Measurements from ENCODE around the gene WNT5B. TPM values are rescaled to one million over a fixed set of nuclear protein-coding genes. Genes with fewer than 3 reads are reported as not detected.

WNT5B gene
- total and polyA plus RNA-seq, 2 donors (not counting 3 experiments of a cell fraction or from before 2014, with no cell fraction given): not detected

GRCh38 chr12:1666215-1666614 lies 37.2 kb downstream of the WNT5B start:
- Histone ChIP-seq H3K79me2 (ENCODE audit: control insufficient read depth, insufficient read depth, low read length) (no peaks in the 10 kb centered on the region), H3K36me3 (ENCODE audit: control insufficient read depth in 2 of 2, extremely low read depth in 1 of 2, insufficient read depth in 2 of 2, low read length in 2 of 2) (no peaks in the 10 kb centered on the region), H2AFZ (ENCODE audit: low read depth, low read length) (no peak overlapping the region), H3K27ac (ENCODE audit: insufficient read depth, low read depth, low read length) (no peak overlapping the region), H3K27me3 (ENCODE audit: control insufficient read depth in 2 of 2, insufficient read depth in 2 of 2, low read length in 2 of 2) (no peaks in the 10 kb centered on the region), H3K4me1 (ENCODE audit: control insufficient read depth, extremely low read depth, insufficient read depth, low read length) (peaks cover 8% of the 10 kb centered on the region), H3K9ac (replicated peaks; ENCODE audit: extremely low read depth, insufficient read depth, low read length) (no peak overlapping the region), H3K9me3 (replicated peaks; ENCODE audit: control insufficient read depth, insufficient read depth, low read length) (no peaks in the 10 kb centered on the region), H3K9me1 (replicated peaks; ENCODE audit: control insufficient read depth, extremely low read depth, insufficient read depth, low read length) (no peaks in the 10 kb centered on the region), H4K20me1 (replicated peaks; ENCODE audit: control insufficient read depth, extremely low read depth, insufficient read depth, low read length) (no peaks in the 10 kb centered on the region), H3K4me3 (replicated peaks in 1 of 3; ENCODE audit: insufficient read depth in 1 of 3, low read depth in 1 of 3, low read length in 3 of 3) (no peak overlapping the region), H3K4me2 (ENCODE audit: insufficient read depth, low read length) (no peak overlapping the region)
- no peak for FAIRE-seq
- dilution Hi-C loops (cut with MboI; ENCODE audit: extremely low pct_ligation_motif_present, low sequenced_read_pairs) (no loop called here), intact Hi-C loops (cut with micrococcal nuclease) (no loop called here)
- no TSS peak for BruUV-seq (replicated peaks)
- TF ChIP-seq POLR2A (IDR thresholded peaks at IDR 0.05; ENCODE audit: low read depth, low read length) (no peak), JUN (IDR thresholded peaks at IDR 0.05; ENCODE audit: borderline replicate concordance, insufficient read depth, insufficient read length, low read depth) (no peak)
- ChIA-PET POLR2A (no interaction called here), CTCF (interaction anchor here (0.5 to 2.1 kb wide), 4 partner anchors 13 to 125 kb away, joined by 3 to 11 read pairs (median 4); no protein-coding TSS in a partner anchor)
- no peak for DNase-seq (ENCODE audit: low read depth, low spot score)

- Histone ChIP-seq H3K79me2 (ENCODE audit: control insufficient read depth, insufficient read depth, low read length) (no peaks in the 10 kb centered on the region), H3K9me3 (replicated peaks; ENCODE audit: control insufficient read depth, insufficient read depth, low read length) (no peaks in the 10 kb centered on the region), H3K27me3 (ENCODE audit: control insufficient read depth in 2 of 2, insufficient read depth in 2 of 2, low read length in 2 of 2) (no peaks in the 10 kb centered on the region), H4K20me1 (replicated peaks; ENCODE audit: control insufficient read depth, extremely low read depth, insufficient read depth, low read length) (no peaks in the 10 kb centered on the region), H3K4me3 (replicated peaks in 1 of 3; ENCODE audit: insufficient read depth in 1 of 3, low read depth in 1 of 3, low read length in 3 of 3) (no peak overlapping the region), H3K9me1 (replicated peaks; ENCODE audit: control insufficient read depth, extremely low read depth, insufficient read depth, low read length) (no peaks in the 10 kb centered on the region), H2AFZ (ENCODE audit: low read depth, low read length) (peak overlapping the region; percentile 20), H3K4me1 (ENCODE audit: control insufficient read depth, extremely low read depth, insufficient read depth, low read length) (peaks cover 8% of the 10 kb centered on the region), H3K36me3 (ENCODE audit: control insufficient read depth in 2 of 2, extremely low read depth in 1 of 2, insufficient read depth in 2 of 2, low read length in 2 of 2) (no peaks in the 10 kb centered on the region), H3K4me2 (ENCODE audit: insufficient read depth, low read length) (no peak overlapping the region), H3K9ac (replicated peaks; ENCODE audit: extremely low read depth, insufficient read depth, low read length) (no peak overlapping the region), H3K27ac (ENCODE audit: insufficient read depth, low read depth, low read length) (no peak overlapping the region)
- peak; percentile 20 for DNase-seq (ENCODE audit: low read depth, low spot score)
- TF ChIP-seq POLR2AphosphoS5 (IDR thresholded peaks at IDR 0.05; ENCODE audit: insufficient read depth, low read depth, low read length) (no peak), GATA2 (IDR thresholded peaks at IDR 0.05; ENCODE audit: insufficient read depth, insufficient read length, low read depth, low read length) (no peak), MYC (IDR thresholded peaks at IDR 0.05; ENCODE audit: low read depth, low read length) (no peak), CTCF (IDR thresholded peaks at IDR 0.05; ENCODE audit: extremely low read depth in 1 of 2, insufficient read depth in 1 of 2, low read depth in 1 of 2, low read length in 2 of 2) (no peak), EZH2 (IDR thresholded peaks at IDR 0.05; ENCODE audit: borderline replicate concordance, low read depth, low read length, severe bottlenecking) (no peak), POLR2A (IDR thresholded peaks at IDR 0.05; ENCODE audit: low read depth, low read length) (no peak), JUN (IDR thresholded peaks at IDR 0.05; ENCODE audit: borderline replicate concordance, insufficient read depth, insufficient read length, low read depth) (no peak), FOS (IDR thresholded peaks at IDR 0.05; ENCODE audit: borderline replicate concordance, insufficient read depth, low read length) (no peak), MAX (IDR thresholded peaks at IDR 0.05; ENCODE audit: insufficient read depth, insufficient read length) (no peak)
- intact Hi-C loops (cut with micrococcal nuclease): no loop called here
- FAIRE-seq: no peak
- ChIA-PET POLR2A (no interaction called here), CTCF (interaction anchor here (0.5 to 2.1 kb wide), 5 partner anchors 14 to 124 kb away, joined by 3 to 11 read pairs (median 5); no protein-coding TSS in a partner anchor)
- dilution Hi-C loops (cut with MboI; ENCODE audit: extremely low pct_ligation_motif_present, low sequenced_read_pairs): no loop called here
- BruUV-seq (replicated peaks): no TSS peak
These were observed 37.7 kb downstream of the WNT5B start for GRCh38 chr12:1666685-1667162.
